Liver (tissue), 9 donors: ENCODE measurements around the gene CNPY4. TPM values are rescaled to one million over a fixed set of nuclear protein-coding genes. Genes with fewer than 3 reads are reported as not detected.

Source experiments
- DNase-seq: peaks from one replicate; pipeline ENCODE4 v3.0.0-alpha.2; 2017; ENCODE audit warnings: low spot score
- H3K27ac ChIP-seq, 2 donors: one replicate each; pipeline ENCODE4 v1.7.0; 2013; ENCODE audit warnings: inconsistent platforms in 2 of 2, low read length in 2 of 2, control low read depth in 1 of 2, low read depth in 1 of 2, mild to moderate bottlenecking in 1 of 2
- H3K27me3 ChIP-seq, 4 donors: one replicate each; pipeline versions ENCODE4 v1.6.1 to v1.7.0; 2013; ENCODE audit warnings: low read length in 3 of 4, inconsistent platforms in 1 of 4, mild to moderate bottlenecking in 1 of 4, moderate library complexity in 1 of 4; ENCODE audit not compliant: control insufficient read depth in 4 of 4, insufficient read depth in 4 of 4
- H3K36me3 ChIP-seq, 4 donors: one replicate each; pipeline versions ENCODE4 v1.6.1 to v1.7.0; 2013; ENCODE audit warnings: low read length in 3 of 4, mild to moderate bottlenecking in 3 of 4, low read depth in 1 of 4, moderate library complexity in 1 of 4; ENCODE audit not compliant: control insufficient read depth in 4 of 4, insufficient read depth in 3 of 4
- H3K4me1 ChIP-seq, 4 donors: one replicate each; pipeline versions ENCODE4 v1.6.1 to v1.7.0; 2013; ENCODE audit warnings: low read length in 3 of 4, mild to moderate bottlenecking in 3 of 4, moderate library complexity in 1 of 4; ENCODE audit not compliant: control insufficient read depth in 4 of 4, insufficient read depth in 4 of 4
- H3K4me3 ChIP-seq, 3 donors: one replicate each; pipeline versions ENCODE4 v1.6.1 to v1.7.0; 2013; ENCODE audit warnings: low read length in 3 of 3, control low read depth in 1 of 3, low read depth in 1 of 3, mild to moderate bottlenecking in 1 of 3
- H3K9ac ChIP-seq, 2 donors: one replicate each; pipeline ENCODE4 v1.7.0; 2013; ENCODE audit warnings: low read length in 2 of 2, mild to moderate bottlenecking in 2 of 2, moderate library complexity in 2 of 2, control low read depth in 1 of 2, low read depth in 1 of 2
- H3K9me3 ChIP-seq, 4 donors: one replicate each; pipeline versions ENCODE4 v1.6.1 to v1.7.0; 2013; ENCODE audit warnings: low read length in 3 of 4; ENCODE audit not compliant: control insufficient read depth in 4 of 4
- EGR1 ChIP-seq, 2 donors: IDR thresholded peaks; 2 replicates each; pipeline ENCODE4 v1.6.1; 2016 to 2018; ENCODE audit warnings: antibody characterized with exemption in 2 of 2, low read depth in 2 of 2
- FOXA1 ChIP-seq: IDR thresholded peaks from 2 replicates; pipeline ENCODE4 v1.6.1; 2016; ENCODE audit warnings: antibody characterized with exemption
- FOXA2 ChIP-seq: IDR thresholded peaks from 2 replicates; pipeline ENCODE4 v1.6.1; 2016; ENCODE audit warnings: antibody characterized with exemption
- GABPA ChIP-seq, 2 donors: IDR thresholded peaks in 1 of 2; conservative IDR thresholded peaks in 1 of 2; 2 replicates each; pipeline ENCODE4 v1.6.1; 2016; ENCODE audit warnings: antibody characterized with exemption in 2 of 2, mild to moderate bottlenecking in 1 of 2, moderate library complexity in 1 of 2
- HNF4A ChIP-seq, 2 donors: conservative IDR thresholded peaks; 2 replicates each; pipeline ENCODE4 v1.6.1; 2016; ENCODE audit warnings: antibody characterized with exemption in 2 of 2, mild to moderate bottlenecking in 2 of 2
- HNF4G ChIP-seq: IDR thresholded peaks from 2 replicates; pipeline ENCODE4 v1.6.1; 2016; ENCODE audit warnings: antibody characterized with exemption
- JUND ChIP-seq, 2 donors: IDR thresholded peaks; 2 replicates each; pipeline ENCODE4 v1.6.1; 2016; ENCODE audit warnings: antibody characterized with exemption in 2 of 2
- NR2F2 ChIP-seq: IDR thresholded peaks from 2 replicates; pipeline ENCODE4 v1.6.1; 2016; ENCODE audit warnings: antibody characterized with exemption
- RAD21 ChIP-seq, 2 donors: IDR thresholded peaks; 2 replicates each; pipeline ENCODE4 v1.6.1; 2016; ENCODE audit warnings: antibody characterized with exemption in 2 of 2, mild to moderate bottlenecking in 2 of 2
- RXRA ChIP-seq, 2 donors: IDR thresholded peaks; 2 replicates each; pipeline ENCODE4 v1.6.1; 2017 to 2018; ENCODE audit warnings: antibody characterized with exemption in 2 of 2, mild to moderate bottlenecking in 1 of 2
- SP1 ChIP-seq: IDR thresholded peaks from 2 replicates; pipeline ENCODE4 v1.6.1; 2018; ENCODE audit warnings: antibody characterized with exemption, mild to moderate bottlenecking
- TAF1 ChIP-seq: conservative IDR thresholded peaks from 2 replicates; pipeline ENCODE4 v1.6.1; 2016; ENCODE audit warnings: antibody characterized with exemption, mild to moderate bottlenecking
- YY1 ChIP-seq: IDR thresholded peaks from 2 replicates; pipeline ENCODE4 v1.6.1; 2016; ENCODE audit warnings: antibody characterized with exemption, mild to moderate bottlenecking
- WGBS: extraction: QIAGEN DNeasy Blood & Tissue Kit; methylation state at CpG from one replicate; pipeline ENCODE4 v1.1.7; 2013; 5-methylcytosine and 5-hydroxymethylcytosine counted together
- polyA plus RNA-seq, 2 donors: library from polyadenylated mRNA; stranded (reverse) in 1 of 2; unstranded in 1 of 2; fragments of 200-250 nt in 1 of 2; fragments of >200 nt in 1 of 2; fragmentation: Nextera tagmentation in 1 of 2; extraction: Ambion mirVana in 1 of 2; gene quantifications; one replicate each; pipeline versions ENCODE4 v1.2.1 to v1.2.3, GENCODE V29; 2013 to 2015
- total RNA-seq, 2 donors: library from RNA; depleted of rRNA; stranded (reverse); fragments of >200 nt; gene quantifications; one replicate each; pipeline ENCODE4 v1.2.3, GENCODE V29; 2014
- TF ChIP-seq, protein P1 (sequence below): IDR thresholded peaks from 2 replicates; pipeline ENCODE4 v1.6.1; 2016; ENCODE audit warnings: antibody characterized with exemption, mild to moderate bottlenecking
- TF ChIP-seq, protein P2 (sequence below): IDR thresholded peaks from 2 replicates; pipeline ENCODE4 v1.6.1; 2016; ENCODE audit warnings: antibody characterized with exemption
- TF ChIP-seq, protein P3 (sequence below): IDR thresholded peaks from 2 replicates; pipeline ENCODE4 v1.6.1; 2016; ENCODE audit warnings: antibody characterized with exemption
- TF ChIP-seq, protein P4 (sequence below): fragments of 150-350 bp; IDR thresholded peaks from 2 replicates; pipeline ENCODE4 v1.5.1; 2017; ENCODE audit warnings: improper control_type of control experiment, low read depth, low read length; ENCODE audit not compliant: missing input control
- TF ChIP-seq, protein P5 (sequence below): IDR thresholded peaks from 2 replicates; pipeline ENCODE4 v1.6.1; 2016; ENCODE audit warnings: antibody characterized with exemption
- donor health status: healthy.
- donor health status: healthy.
- donor health status: healthy.
- donor health status: healthy.
- donor health status: healthy.

Gene CNPY4
- total and polyA plus RNA-seq, 4 donors = 1.9 to 11.9 (median 3.8) TPM

DNA sequence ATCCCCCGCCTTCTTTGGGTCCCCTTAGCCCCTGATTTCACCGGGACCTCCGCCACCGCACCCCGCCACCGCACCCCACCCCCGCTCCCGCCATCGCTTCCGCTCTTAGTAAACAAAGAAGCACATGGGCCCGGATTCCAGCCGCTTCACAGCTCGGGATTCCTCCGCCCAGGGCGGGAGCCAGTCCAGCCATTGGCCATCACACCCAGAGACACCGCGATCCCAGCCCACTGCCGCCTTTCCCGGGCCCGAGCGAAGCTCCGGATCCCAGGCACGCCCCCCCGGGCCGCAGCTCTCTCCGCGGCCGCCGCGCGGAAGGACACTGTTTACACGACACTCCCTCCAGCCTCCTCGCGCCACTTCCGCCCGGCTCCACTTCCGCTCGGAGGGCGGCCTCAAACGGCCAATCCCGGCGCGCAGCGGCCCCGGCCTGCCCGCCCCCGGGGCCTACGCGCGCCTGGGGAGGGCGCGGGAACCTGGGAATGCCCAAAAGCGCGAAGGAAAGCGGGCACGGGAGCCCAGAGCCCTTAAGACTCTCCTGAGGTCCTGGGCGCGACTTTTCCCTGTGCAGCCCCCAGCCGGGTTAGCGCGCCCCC is 18.9 kb upstream of the CNPY4 start:
- H3K9ac ChIP-seq = peak overlapping the region; percentile 64 to 89
- peak; percentile 67 for TF ChIP-seq SP1
- peak; percentile 47 for TF ChIP-seq FOXA2
- TF ChIP-seq GABPA (IDR thresholded peaks at IDR 0.05 in 1 of 2, conservative IDR thresholded peaks at IDR 0.05 in 1 of 2) = peak; percentile 79 to 94
- TF ChIP-seq, protein P1, sequence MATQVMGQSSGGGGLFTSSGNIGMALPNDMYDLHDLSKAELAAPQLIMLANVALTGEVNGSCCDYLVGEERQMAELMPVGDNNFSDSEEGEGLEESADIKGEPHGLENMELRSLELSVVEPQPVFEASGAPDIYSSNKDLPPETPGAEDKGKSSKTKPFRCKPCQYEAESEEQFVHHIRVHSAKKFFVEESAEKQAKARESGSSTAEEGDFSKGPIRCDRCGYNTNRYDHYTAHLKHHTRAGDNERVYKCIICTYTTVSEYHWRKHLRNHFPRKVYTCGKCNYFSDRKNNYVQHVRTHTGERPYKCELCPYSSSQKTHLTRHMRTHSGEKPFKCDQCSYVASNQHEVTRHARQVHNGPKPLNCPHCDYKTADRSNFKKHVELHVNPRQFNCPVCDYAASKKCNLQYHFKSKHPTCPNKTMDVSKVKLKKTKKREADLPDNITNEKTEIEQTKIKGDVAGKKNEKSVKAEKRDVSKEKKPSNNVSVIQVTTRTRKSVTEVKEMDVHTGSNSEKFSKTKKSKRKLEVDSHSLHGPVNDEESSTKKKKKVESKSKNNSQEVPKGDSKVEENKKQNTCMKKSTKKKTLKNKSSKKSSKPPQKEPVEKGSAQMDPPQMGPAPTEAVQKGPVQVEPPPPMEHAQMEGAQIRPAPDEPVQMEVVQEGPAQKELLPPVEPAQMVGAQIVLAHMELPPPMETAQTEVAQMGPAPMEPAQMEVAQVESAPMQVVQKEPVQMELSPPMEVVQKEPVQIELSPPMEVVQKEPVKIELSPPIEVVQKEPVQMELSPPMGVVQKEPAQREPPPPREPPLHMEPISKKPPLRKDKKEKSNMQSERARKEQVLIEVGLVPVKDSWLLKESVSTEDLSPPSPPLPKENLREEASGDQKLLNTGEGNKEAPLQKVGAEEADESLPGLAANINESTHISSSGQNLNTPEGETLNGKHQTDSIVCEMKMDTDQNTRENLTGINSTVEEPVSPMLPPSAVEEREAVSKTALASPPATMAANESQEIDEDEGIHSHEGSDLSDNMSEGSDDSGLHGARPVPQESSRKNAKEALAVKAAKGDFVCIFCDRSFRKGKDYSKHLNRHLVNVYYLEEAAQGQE = no peak
- TF ChIP-seq, protein P2, sequence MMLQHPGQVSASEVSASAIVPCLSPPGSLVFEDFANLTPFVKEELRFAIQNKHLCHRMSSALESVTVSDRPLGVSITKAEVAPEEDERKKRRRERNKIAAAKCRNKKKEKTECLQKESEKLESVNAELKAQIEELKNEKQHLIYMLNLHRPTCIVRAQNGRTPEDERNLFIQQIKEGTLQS = no peak
- TF ChIP-seq RXRA (IDR thresholded peaks at IDR 0.05) = peak; percentile 13 to 30
- TF ChIP-seq, protein P3, sequence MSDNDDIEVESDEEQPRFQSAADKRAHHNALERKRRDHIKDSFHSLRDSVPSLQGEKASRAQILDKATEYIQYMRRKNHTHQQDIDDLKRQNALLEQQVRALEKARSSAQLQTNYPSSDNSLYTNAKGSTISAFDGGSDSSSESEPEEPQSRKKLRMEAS = peak; percentile 95
- peak; percentile 26 for TF ChIP-seq FOXA1
- no peak for TF ChIP-seq JUND (IDR thresholded peaks at IDR 0.05)
- peak; percentile 44 to 64 for TF ChIP-seq EGR1 (IDR thresholded peaks at IDR 0.05; ENCODE audit: low read depth in 2 of 2)
- TF ChIP-seq, protein P4, sequence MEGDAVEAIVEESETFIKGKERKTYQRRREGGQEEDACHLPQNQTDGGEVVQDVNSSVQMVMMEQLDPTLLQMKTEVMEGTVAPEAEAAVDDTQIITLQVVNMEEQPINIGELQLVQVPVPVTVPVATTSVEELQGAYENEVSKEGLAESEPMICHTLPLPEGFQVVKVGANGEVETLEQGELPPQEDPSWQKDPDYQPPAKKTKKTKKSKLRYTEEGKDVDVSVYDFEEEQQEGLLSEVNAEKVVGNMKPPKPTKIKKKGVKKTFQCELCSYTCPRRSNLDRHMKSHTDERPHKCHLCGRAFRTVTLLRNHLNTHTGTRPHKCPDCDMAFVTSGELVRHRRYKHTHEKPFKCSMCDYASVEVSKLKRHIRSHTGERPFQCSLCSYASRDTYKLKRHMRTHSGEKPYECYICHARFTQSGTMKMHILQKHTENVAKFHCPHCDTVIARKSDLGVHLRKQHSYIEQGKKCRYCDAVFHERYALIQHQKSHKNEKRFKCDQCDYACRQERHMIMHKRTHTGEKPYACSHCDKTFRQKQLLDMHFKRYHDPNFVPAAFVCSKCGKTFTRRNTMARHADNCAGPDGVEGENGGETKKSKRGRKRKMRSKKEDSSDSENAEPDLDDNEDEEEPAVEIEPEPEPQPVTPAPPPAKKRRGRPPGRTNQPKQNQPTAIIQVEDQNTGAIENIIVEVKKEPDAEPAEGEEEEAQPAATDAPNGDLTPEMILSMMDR = no peak
- peak in 1 of 2 donors; percentile 39 for TF ChIP-seq RAD21 (IDR thresholded peaks at IDR 0.05)
- TF ChIP-seq HNF4G = no peak
- TF ChIP-seq, protein P5, sequence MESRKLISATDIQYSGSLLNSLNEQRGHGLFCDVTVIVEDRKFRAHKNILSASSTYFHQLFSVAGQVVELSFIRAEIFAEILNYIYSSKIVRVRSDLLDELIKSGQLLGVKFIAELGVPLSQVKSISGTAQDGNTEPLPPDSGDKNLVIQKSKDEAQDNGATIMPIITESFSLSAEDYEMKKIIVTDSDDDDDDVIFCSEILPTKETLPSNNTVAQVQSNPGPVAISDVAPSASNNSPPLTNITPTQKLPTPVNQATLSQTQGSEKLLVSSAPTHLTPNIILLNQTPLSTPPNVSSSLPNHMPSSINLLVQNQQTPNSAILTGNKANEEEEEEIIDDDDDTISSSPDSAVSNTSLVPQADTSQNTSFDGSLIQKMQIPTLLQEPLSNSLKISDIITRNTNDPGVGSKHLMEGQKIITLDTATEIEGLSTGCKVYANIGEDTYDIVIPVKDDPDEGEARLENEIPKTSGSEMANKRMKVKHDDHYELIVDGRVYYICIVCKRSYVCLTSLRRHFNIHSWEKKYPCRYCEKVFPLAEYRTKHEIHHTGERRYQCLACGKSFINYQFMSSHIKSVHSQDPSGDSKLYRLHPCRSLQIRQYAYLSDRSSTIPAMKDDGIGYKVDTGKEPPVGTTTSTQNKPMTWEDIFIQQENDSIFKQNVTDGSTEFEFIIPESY = no peak
- no peak for TF ChIP-seq HNF4A (conservative IDR thresholded peaks at IDR 0.05)
- TF ChIP-seq YY1 = peak; percentile 88
- TF ChIP-seq TAF1 = peak; percentile 39
- peak; percentile 46 for TF ChIP-seq NR2F2
- peaks cover 16 to 42% (median 33%) of the 10 kb centered on the region in 4 donors for H3K36me3 ChIP-seq
- peaks cover 0 to 20% (median 14%) of the 10 kb centered on the region in 4 donors for H3K4me1 ChIP-seq
- peak; percentile 88 for DNase-seq
- no peaks in the 10 kb centered on the region for H3K27me3 ChIP-seq
- WGBS = under 1% methylated on average over 61 of the region's 61 CpGs
- H3K27ac ChIP-seq = peak overlapping the region; percentile 90 to 94
- H3K4me3 ChIP-seq = peak overlapping the region; percentile 81 to 87 (median 82)
- H3K9me3 ChIP-seq = no peaks in the 10 kb centered on the region
